ENCODE measurements around the gene NPL.

Gene NPL

DNA sequence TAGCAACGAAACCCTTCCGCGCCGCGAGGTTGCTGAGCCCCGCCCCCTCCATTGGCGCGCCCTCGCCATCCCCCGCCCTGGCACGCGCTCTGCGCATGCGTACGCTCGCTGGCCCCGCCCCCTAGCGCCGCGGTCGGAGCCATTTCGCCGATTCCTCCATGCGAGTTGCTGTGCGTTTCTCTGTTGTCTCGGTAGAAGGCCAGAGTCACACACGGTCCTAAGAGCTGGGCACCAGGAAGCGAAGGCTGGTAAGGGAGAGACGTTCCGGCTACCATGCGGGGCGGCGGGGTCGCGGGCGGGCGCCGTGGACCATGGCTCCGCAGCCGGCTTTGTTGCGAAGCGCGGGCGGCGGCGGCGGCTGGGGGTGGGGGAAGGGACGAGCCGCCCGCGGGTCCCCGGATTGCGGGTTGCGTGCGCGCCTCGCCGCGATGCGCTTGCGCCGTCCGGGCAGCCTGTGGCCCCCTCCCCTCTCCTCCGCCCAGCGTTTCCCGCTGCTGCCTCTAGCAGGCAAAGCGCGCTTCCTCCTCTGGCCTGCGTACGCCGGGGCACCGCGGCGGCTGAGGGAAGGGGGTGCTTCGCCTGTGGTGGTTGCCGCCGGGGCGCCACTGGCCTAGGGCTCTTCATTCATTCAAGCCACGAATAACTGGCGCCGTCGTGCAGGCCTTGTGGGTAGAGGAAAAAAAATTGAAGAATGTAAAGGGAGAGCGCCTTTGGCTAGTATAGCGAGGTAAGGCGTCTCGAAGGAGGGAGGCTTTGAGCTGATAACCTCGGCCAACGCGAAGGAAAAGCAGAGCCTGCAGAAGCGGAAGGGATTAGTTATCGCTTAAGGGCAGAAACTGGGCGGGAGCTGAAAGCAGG, 49.9 kb downstream of the NPL start, which contains the start of gene DHX9:
TSS of gene DHX9 (plus strand) at position 139 of the 858 bp plus-strand sequence. CDS start 3,220 bp downstream, outside the sequence.
- Histone ChIP-seq H3K4me1 (ENCODE audit: control insufficient read depth in 1 of 2, insufficient read depth in 1 of 2, low read depth in 1 of 2, low read length in 1 of 2) (peaks cover 23 to 26% of the 10 kb centered on the region in 2 experiments), H3K27me3 (no peaks in the 10 kb centered on the region), H3K27ac (peak within 1 kb of the TSS; percentile 95), H3K36me3 (peaks cover 21% of the 10 kb centered on the region), H3K9me3 (no peaks in the 10 kb centered on the region), H3K4me3 (ENCODE audit: low read depth in 1 of 2, low read length in 1 of 2) (peak within 1 kb of the TSS; percentile 70 to 84)
- TF ChIP-seq, protein P1, sequence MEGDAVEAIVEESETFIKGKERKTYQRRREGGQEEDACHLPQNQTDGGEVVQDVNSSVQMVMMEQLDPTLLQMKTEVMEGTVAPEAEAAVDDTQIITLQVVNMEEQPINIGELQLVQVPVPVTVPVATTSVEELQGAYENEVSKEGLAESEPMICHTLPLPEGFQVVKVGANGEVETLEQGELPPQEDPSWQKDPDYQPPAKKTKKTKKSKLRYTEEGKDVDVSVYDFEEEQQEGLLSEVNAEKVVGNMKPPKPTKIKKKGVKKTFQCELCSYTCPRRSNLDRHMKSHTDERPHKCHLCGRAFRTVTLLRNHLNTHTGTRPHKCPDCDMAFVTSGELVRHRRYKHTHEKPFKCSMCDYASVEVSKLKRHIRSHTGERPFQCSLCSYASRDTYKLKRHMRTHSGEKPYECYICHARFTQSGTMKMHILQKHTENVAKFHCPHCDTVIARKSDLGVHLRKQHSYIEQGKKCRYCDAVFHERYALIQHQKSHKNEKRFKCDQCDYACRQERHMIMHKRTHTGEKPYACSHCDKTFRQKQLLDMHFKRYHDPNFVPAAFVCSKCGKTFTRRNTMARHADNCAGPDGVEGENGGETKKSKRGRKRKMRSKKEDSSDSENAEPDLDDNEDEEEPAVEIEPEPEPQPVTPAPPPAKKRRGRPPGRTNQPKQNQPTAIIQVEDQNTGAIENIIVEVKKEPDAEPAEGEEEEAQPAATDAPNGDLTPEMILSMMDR (IDR thresholded peaks at IDR 0.05) = peak; percentile 72

DNA sequence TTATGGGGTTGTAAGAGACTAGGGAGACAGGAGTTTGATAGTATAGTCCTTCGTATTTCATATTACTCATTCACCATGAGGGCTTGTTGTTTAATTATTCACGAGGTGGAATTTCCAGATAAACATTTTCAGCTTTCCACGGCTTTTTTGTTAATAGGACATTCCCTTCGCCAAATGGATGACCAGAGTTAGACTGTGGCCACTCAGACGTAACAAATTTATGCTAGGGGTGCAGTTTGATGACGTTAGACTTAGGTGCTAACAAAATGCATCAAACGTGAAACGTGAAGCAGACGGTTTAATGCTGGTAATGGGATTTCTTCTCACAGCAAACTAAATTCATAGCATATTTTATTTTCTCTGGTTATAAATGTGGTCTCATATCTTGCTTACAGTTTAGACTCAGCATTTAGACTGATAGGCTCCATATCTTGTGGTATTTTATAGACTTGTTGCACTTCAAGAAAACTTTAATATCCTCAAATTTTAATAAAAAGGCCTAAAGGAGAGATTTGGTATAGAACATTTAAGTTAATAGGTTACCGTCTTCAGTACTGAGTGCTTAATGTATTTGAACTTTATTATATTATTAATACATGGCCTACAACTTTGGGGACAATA, 51.9 kb downstream of the NPL start:
- peaks cover 23 to 26% of the 10 kb centered on the region in 2 experiments for H3K4me1 ChIP-seq (ENCODE audit: control insufficient read depth in 1 of 2, insufficient read depth in 1 of 2, low read depth in 1 of 2, low read length in 1 of 2)
- H3K27ac ChIP-seq = no peak overlapping the region
- H3K4me3 ChIP-seq (ENCODE audit: low read depth in 1 of 2, low read length in 1 of 2) = no peak overlapping the region
- no peaks in the 10 kb centered on the region for H3K27me3 ChIP-seq
- peaks cover 29% of the 10 kb centered on the region for H3K36me3 ChIP-seq
- no peaks in the 10 kb centered on the region for H3K9me3 ChIP-seq
- TF ChIP-seq, protein P1 (IDR thresholded peaks at IDR 0.05) = no peak

DNA sequence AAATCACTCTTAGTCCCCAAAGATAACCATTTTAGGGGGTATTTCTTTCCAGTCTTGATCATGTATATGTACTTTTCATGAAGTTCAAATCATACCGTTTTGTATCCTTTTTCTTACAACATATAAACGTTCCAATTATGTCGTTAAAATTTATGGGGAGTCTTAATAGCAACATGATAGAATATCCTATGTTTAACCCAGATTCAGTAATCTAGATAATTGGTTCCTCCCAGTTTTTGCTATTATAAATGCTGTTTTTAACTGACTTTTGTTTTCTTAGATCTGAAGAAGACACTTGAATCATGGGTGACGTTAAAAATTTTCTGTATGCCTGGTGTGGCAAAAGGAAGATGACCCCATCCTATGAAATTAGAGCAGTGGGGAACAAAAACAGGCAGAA, 52.7 kb downstream of the NPL start:
- no peaks in the 10 kb centered on the region for H3K27me3 ChIP-seq
- no peaks in the 10 kb centered on the region for H3K9me3 ChIP-seq
- peaks cover 23 to 26% of the 10 kb centered on the region in 2 experiments for H3K4me1 ChIP-seq (ENCODE audit: control insufficient read depth in 1 of 2, insufficient read depth in 1 of 2, low read depth in 1 of 2, low read length in 1 of 2)
- peaks cover 29% of the 10 kb centered on the region for H3K36me3 ChIP-seq
- H3K27ac ChIP-seq = no peak overlapping the region
- TF ChIP-seq, protein P1 (IDR thresholded peaks at IDR 0.05) = no peak
- no peak overlapping the region for H3K4me3 ChIP-seq (ENCODE audit: low read depth in 1 of 2, low read length in 1 of 2)

DNA sequence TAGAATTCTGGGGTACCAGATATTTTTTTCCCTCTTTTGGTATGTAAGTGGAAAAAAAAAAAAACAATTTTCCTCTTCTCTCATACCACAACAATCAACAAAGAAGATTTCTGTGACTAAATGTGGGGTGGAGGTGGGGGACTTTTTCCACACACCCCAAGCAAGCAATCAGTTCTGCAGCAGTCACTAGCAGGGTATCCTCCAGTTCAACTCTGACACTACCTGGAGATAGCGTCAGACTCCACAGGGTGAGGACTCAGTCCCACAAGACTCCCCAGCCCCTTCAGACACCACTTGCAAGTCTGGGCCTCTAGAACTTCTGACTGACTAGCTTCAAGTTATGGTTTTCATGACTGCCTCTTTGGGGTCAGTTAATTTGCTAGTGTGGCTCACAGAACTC, 55.8 kb downstream of the NPL start:
- TF ChIP-seq, protein P1 (IDR thresholded peaks at IDR 0.05) = no peak
- peaks cover 55% of the 10 kb centered on the region for H3K36me3 ChIP-seq

DNA sequence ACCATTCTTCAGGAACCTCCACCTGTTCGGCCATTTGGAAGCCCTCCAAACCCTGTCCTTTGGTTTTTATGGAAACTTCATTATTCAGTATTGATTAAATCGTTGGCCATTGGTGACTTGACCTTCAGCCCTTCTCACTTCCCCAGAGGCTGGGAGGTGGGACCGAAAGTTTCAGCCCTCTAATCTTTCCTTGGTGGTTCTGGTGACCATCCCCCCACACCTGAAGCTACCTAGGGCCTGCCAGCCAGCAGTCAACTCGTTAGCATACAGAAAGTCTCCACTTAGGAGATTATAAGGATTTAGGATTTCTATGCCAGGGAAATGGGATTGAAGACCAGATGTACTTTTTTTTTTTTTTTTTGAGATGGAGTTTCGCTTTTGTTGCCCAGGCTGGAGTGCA, 56.3 kb downstream of the NPL start:
- Histone ChIP-seq H3K9me3 (no peaks in the 10 kb centered on the region), H3K4me1 (ENCODE audit: control insufficient read depth in 1 of 2, insufficient read depth in 1 of 2, low read depth in 1 of 2, low read length in 1 of 2) (peaks cover 8% of the 10 kb centered on the region in 2 experiments), H3K4me3 (ENCODE audit: low read depth in 1 of 2, low read length in 1 of 2) (no peak overlapping the region), H3K27me3 (no peaks in the 10 kb centered on the region), H3K27ac (no peak overlapping the region), H3K36me3 (peaks cover 59% of the 10 kb centered on the region)
- TF ChIP-seq, protein P1 (IDR thresholded peaks at IDR 0.05) = no peak

More for the DNA sequence above, 55.8 kb downstream of the NPL start:
- Histone ChIP-seq H3K27me3 (no peaks in the 10 kb centered on the region), H3K27ac (no peak overlapping the region), H3K4me3 (ENCODE audit: low read depth in 1 of 2, low read length in 1 of 2) (no peak overlapping the region), H3K9me3 (no peaks in the 10 kb centered on the region), H3K4me1 (ENCODE audit: control insufficient read depth in 1 of 2, insufficient read depth in 1 of 2, low read depth in 1 of 2, low read length in 1 of 2) (peaks cover 13% of the 10 kb centered on the region in 2 experiments)

Data from neutrophil (primary cell).